A673 (cell line): ENCODE results near the gene PAOX.

Experiments used
- CTCF ChIP-seq: fragments of 300-800, 200-600 bp; sonication (generic); conservative IDR thresholded peaks from 2 replicates; pipeline ENCODE4 v1.5.1; 2017; ENCODE audit warnings: low read depth, mild to moderate bottlenecking, antibody characterized with exemption, low read length, moderate library complexity, mixed read lengths
- EZH2 ChIP-seq: fragments of 200-600 bp; sonication (generic); IDR thresholded peaks from 2 replicates; pipeline ENCODE4 v1.6.1; 2017; ENCODE audit warnings: borderline replicate concordance, low read depth, mild to moderate bottlenecking, mixed read lengths, antibody characterized with exemption, low read length; ENCODE audit not compliant: poor library complexity, severe bottlenecking

- no peak for TF ChIP-seq CTCF
- no peak for TF ChIP-seq EZH2
These were observed 24.3 kb upstream of the PAOX start for GRCh38 chr10:133354672-133355240.
